ENCODE data around the gene RTL9. TPM values are rescaled to one million over a fixed set of nuclear protein-coding genes. Genes with fewer than 3 reads are reported as not detected.

The RTL9 gene
- total RNA-seq, 1 donor from 2014 or later, result under 0.01 TPM

GRCh38 chrX:110341189-110342035 is 17.2 kb upstream of the RTL9 start:
- no peak for FAIRE-seq
- no peak for DNase-seq (ENCODE audit: low spot score in 2 of 2)

GRCh38 chrX:110346681-110347080 is 12.0 kb upstream of the RTL9 start:
- no peak for DNase-seq (ENCODE audit: low spot score in 2 of 2)

GRCh38 chrX:110359273-110359672 is 625 bp downstream of the RTL9 start:
- FAIRE-seq, result no peak
- DNase-seq (ENCODE audit: low spot score in 2 of 2), result peak in 1 of 2 donors; percentile 8

More at GRCh38 chrX:110346681-110347080, 12.0 kb upstream of the RTL9 start:
- FAIRE-seq, result no peak

GRCh38 chrX:110363244-110363643 is 4.6 kb downstream of the RTL9 start:
- FAIRE-seq (no peak), DNase-seq (ENCODE audit: low spot score in 2 of 2) (no peak)

- no peak for DNase-seq (ENCODE audit: low spot score in 2 of 2)
- no peak for FAIRE-seq
Observed at GRCh38 chrX:110373310-110373709, 14.7 kb downstream of the RTL9 start.

DNA sequence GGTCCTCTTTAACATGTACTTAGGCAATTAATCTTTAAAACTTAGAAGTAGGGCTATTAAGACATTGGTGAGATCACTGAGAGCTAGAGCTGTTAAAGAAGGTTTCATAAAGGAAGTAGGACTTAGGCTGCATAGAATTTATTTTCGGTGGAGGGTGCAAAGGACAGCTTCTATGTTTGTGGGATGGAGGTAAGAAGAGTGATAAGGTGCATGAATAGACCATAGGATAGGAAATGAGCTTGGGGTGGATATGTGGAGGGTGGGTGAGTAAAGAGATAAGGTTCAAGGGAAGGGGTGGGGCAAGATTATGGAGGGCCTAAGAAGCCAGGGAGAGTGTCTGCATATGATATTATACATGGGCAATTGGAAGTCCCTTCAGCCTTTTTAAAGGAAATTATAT is 15.9 kb downstream of the RTL9 start:
- DNase-seq (ENCODE audit: low spot score in 2 of 2) (no peak), FAIRE-seq (no peak)

DNA sequence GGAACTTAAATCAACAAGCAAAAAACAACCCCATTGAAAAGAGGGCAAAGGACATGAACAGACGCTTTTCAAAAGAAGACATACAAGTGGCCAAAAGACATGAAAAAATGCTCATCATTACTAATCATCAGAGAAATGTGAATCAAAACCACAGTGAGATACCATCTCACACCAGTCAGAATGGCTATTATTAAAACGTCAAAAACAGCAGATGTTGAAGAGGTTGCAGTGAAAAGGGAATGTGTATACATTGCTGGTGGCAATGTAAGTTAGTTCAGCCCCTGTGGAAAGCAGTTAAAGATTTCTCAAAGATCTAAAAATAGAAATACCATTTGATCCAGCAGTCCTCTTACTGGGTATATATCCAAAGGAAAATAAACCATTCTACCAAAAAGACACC is 22.6 kb downstream of the RTL9 start:
- DNase-seq (ENCODE audit: low spot score in 2 of 2) (no peak), FAIRE-seq (no peak)

DNA sequence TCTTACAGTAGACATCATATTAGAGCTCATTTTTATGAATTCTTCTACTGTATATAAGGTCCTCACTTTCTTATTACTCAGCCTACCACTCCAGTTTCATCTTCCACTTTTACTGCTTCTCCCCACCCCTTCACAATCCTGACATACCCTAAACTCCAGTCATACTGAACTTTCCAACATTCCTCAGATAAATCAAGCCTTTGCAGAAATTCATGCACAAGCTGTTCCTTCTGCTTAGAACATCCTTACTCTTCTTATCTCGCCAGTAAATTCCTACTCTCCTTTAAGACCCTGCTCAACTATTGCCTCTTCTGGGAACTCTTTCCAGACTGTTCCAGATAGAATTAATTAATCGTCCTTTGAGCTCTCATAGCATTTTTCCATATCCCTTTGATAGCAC is 24.8 kb downstream of the RTL9 start:
- FAIRE-seq (no peak), DNase-seq (ENCODE audit: low spot score in 2 of 2) (no peak)

DNA sequence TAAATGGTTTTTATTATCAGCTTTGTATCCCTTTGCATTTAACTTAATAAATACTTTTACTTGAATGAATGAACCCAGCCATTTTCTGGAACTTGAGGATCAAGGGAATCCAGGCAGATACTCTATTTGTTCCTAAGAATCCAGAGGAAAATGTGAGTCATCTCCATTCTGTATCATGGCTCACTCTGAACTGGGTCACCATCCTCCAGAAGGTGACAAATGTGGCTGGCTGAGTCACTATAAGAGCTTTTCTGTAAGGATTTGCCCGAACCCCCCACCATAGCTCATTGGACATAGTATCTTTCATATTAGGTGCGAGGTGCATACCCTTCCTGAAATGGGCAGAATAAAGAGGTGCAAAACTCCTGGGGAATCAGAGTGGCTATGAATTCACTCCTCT is 25.8 kb downstream of the RTL9 start:
- no peak for DNase-seq (ENCODE audit: low spot score in 2 of 2)
- FAIRE-seq, result no peak

- FAIRE-seq (no peak), DNase-seq (ENCODE audit: low spot score in 2 of 2) (no peak)
Observed at GRCh38 chrX:110389570-110389969, 30.9 kb downstream of the RTL9 start.

- DNase-seq (ENCODE audit: low spot score in 2 of 2), result no peak
- FAIRE-seq, result no peak
Observed at GRCh38 chrX:110391086-110391485, 32.4 kb downstream of the RTL9 start.

DNA sequence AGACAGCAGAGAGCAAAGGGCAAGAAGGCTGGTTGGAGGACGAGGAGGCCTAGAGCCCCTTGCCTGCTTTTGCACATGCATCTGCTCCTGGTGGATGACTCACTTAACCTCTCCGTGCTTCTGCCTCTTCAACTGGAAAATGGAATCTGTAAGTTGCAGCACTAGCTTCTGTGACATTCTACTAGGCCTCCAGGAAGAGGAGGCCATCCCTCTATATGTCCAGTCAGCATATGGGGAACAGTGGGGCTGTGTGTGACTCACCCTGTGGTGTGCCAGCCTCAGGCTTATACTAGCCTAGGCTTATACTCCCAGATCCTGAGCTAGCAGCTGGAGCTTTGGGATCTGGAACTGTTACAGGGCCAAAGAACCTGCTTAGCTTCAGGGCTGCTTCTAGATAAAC is 36.0 kb downstream of the RTL9 start:
- no peak for FAIRE-seq

DNA sequence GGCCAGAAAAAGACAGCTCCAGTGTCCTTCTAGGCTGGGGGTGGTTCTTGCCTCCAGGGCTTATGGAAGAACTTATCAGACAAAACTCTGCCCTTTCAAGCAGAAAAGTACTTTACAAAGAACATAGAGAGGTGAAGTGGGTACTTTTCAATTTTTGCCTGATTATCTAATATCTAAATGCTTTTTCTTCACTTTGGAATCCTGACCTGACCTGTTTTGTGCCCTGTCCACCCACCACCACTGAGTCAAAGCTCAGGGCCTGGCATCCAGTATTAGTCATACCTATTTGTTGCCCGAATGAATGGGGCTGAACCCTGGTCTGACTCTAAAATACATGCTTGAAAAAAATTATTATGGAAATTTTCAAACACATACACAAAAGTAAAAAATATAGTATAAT is 37.2 kb downstream of the RTL9 start:
- DNase-seq (ENCODE audit: low spot score in 2 of 2) (no peak), FAIRE-seq (no peak)

More for the DNA sequence above, 36.0 kb downstream of the RTL9 start:
- DNase-seq (ENCODE audit: low spot score in 2 of 2), result no peak

- DNase-seq (ENCODE audit: low spot score in 2 of 2), result no peak
- FAIRE-seq, result no peak
Observed at GRCh38 chrX:110396735-110397134, 38.1 kb downstream of the RTL9 start.

DNA sequence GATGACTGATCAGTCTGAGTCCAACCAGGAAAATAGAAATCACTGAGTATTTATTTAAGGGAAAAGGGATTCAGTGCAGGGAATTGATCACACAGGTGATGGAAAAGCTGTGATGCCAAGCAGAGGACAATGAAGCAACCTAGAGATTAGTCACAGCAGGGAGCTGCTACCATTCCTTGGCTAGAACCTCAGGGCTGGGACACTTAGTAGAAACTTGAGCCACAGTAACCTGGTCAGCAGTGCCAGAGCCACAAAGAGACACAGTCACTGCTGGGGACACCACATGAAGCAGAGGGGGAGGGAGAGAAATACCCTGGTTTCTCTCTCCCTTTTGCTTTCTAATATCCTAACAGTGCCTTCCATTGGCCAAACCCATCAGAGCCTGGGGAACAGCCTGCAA is 38.7 kb downstream of the RTL9 start:
- DNase-seq (ENCODE audit: low spot score in 2 of 2) (no peak), FAIRE-seq (no peak)

GRCh38 chrX:110397904-110398303 is 39.3 kb downstream of the RTL9 start:
- DNase-seq (ENCODE audit: low spot score in 2 of 2) (no peak), FAIRE-seq (no peak)

GRCh38 chrX:110399497-110399896 is 40.8 kb downstream of the RTL9 start:
- FAIRE-seq, result no peak
- no peak for DNase-seq (ENCODE audit: low spot score in 2 of 2)

DNA sequence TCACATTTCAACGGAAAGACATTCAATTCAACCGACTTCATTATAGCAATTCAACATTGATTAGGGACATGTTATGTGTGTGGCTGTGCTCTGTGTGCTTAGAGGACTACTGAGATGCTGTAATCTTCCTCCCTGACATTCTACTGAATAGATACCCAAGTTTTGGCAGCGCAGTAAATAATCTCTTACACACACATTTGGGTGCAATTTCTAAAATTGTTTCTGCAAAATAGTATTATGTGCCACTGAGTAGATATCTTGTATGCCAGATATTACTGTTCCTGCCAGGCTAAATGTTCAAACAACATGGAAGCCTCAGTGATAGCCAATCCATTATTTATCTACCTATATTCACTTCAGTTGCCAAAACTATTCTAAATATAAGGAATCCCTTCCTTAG is 41.3 kb downstream of the RTL9 start:
- DNase-seq (ENCODE audit: low spot score in 2 of 2) (no peak), FAIRE-seq (no peak)

DNA sequence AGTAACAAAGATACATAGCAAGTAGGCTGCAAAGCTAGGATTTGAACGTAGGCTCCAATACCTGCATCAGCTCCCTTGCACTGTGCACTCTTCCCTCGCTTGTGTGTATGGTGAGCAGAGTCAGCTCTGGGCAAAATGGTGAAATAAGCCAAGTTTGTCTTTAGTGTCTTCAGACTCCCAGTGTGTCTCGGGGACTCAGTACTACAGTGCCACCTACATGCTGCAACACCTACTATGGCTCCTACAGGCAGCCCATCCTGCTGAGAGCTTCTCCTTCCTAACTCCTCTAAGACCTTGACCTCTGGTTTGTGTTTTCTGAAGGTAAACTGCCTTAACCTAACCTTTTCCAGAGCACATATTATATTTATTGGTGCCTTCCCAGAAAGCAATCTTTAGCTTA is 42.5 kb downstream of the RTL9 start:
- no peak for FAIRE-seq
- no peak for DNase-seq (ENCODE audit: low spot score in 2 of 2)

DNA sequence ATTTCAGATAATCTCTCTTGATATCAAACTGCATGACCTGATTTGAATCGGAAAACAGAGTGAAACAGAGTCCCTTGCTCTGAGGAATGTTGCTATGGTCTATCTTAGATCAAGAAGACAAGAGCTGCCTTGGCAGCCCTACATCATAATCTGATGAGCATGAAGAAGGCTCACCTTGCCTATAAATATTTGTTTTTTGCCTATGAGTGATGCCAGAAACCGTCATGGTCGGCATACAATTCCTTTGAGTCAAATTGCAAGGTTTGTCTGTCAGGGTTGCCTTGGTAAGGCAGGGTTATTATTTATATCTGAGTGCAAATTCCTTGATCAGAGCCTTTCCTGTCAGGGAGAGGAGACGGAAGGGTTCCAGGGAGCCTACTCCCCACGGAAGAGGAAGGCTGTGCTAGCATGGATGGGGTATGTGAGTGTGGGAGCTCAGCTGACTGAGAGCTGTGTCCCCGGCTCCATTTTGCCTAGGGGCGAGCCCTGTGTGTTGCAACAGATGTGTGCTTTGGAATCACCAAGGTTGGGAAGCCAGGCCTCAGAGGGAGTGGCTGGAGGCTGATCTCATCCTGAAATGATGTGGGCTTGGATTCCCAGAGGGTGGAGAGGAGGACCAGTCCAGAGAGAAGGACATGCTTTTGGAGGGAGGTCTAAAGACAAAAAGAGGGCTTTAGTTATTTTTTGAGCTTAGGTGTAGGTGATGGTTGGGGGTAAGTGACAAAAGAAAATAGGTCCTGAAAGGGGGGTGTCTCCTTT is 43.6 kb downstream of the RTL9 start:
- FAIRE-seq (no peak), DNase-seq (ENCODE audit: low spot score in 2 of 2) (no peak)

DNA sequence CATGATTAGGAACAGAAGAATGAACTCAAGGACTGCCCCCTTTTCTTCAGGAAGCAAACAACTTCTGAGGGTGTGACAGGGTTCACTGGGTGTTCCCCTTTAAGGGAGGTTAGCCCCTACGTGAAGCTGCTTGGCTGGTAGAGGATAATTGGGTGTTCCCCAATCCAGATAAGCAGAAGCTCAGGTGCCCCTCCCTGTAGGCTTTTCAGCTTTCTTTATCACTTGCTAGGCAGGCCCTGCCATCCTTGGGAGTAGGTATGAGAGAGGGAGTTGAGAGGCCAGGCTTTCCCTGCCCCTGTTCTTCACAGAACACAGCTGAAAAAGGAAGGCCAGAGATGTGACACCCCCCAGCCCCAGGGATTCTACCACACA is 44.2 kb downstream of the RTL9 start:
- no peak for DNase-seq (ENCODE audit: low spot score in 2 of 2)
- no peak for FAIRE-seq

All from frontal cortex (tissue), 4 donors.